Spinal cord (tissue), 10 donors: ENCODE measurements around the gene LRRC18. TPM values are rescaled to one million over a fixed set of nuclear protein-coding genes. Genes with fewer than 3 reads are reported as not detected.

Source experiments
- DNase-seq, 6 donors: peaks; one replicate each; pipeline versions ENCODE4 v3.0.0 to v3.0.0-alpha.2; 2013 to 2015; ENCODE audit warnings: low spot score in 6 of 6, low read depth in 4 of 6
- H3K27ac ChIP-seq: one replicate; pipeline ENCODE4 v1.5.1; 2013; ENCODE audit warnings: low read depth, low read length, control low read depth
- H3K27me3 ChIP-seq: one replicate; pipeline ENCODE4 v1.6.1; 2013; ENCODE audit warnings: low read length; ENCODE audit not compliant: control insufficient read depth, insufficient read depth
- H3K36me3 ChIP-seq: one replicate; pipeline ENCODE4 v1.6.1; 2013; ENCODE audit warnings: low read length; ENCODE audit not compliant: control insufficient read depth, insufficient read depth
- H3K4me1 ChIP-seq: one replicate; pipeline ENCODE4 v1.6.1; 2013; ENCODE audit warnings: low read length; ENCODE audit not compliant: control insufficient read depth, insufficient read depth
- H3K4me3 ChIP-seq: one replicate; pipeline ENCODE4 v1.5.1; 2013; ENCODE audit warnings: low read depth, low read length, control low read depth
- H3K9me3 ChIP-seq: one replicate; pipeline ENCODE4 v1.6.1; 2013; ENCODE audit warnings: low read length; ENCODE audit not compliant: control insufficient read depth, insufficient read depth
- WGBS: methylation state at CpG from one replicate; pipeline ENCODE4 v1.1.5; 2013; ENCODE audit warnings: missing lambda C conversion rate; ENCODE audit not compliant: insufficient coverage; 5-methylcytosine and 5-hydroxymethylcytosine counted together
- polyA plus RNA-seq, 2 donors: library from polyadenylated mRNA; unstranded; fragments of 120-200 nt; gene quantifications; one replicate each; pipeline ENCODE4 v1.2.1, GENCODE V29; 2013; ENCODE audit not compliant: insufficient read length in 2 of 2
- total RNA-seq, 2 donors: library from RNA; depleted of rRNA in 1 of 2; stranded (reverse); fragments of 120-200 nt in 1 of 2; fragments of >200 nt in 1 of 2; gene quantifications; one replicate each; pipeline versions ENCODE4 v1.2.3 to v1.2.4, GENCODE V29; 2013 to 2014
- donor health status: healthy.

LRRC18 gene
- total and polyA plus RNA-seq, 4 donors: 0.62 to 1.2 (median 1.0) TPM; not detected in 1

- Histone ChIP-seq H3K27me3 (no peaks in the 10 kb centered on the region), H3K36me3 (no peaks in the 10 kb centered on the region), H3K4me3 (no peak overlapping the region), H3K4me1 (peaks cover 8% of the 10 kb centered on the region), H3K27ac (no peak overlapping the region), H3K9me3 (no peaks in the 10 kb centered on the region)
- DNase-seq: no peak
- WGBS: no CpG with 5 or more reads among the region's 6 CpGs
Observed at GRCh38 chr10:48938990-48939536, 577 bp downstream of the LRRC18 start.

- 85% methylated on average over 2 of the region's 2 CpGs for WGBS
- no peak for DNase-seq
- Histone ChIP-seq H3K36me3 (no peaks in the 10 kb centered on the region), H3K4me1 (peaks cover 8% of the 10 kb centered on the region), H3K27me3 (no peaks in the 10 kb centered on the region), H3K4me3 (no peak overlapping the region), H3K27ac (no peak overlapping the region), H3K9me3 (no peaks in the 10 kb centered on the region)
Observed at GRCh38 chr10:48938281-48938680, 1.4 kb downstream of the LRRC18 start.

GRCh38 chr10:48937796-48938195 is 1.8 kb downstream of the LRRC18 start:
- H3K4me1 ChIP-seq: peaks cover 8% of the 10 kb centered on the region
- no peaks in the 10 kb centered on the region for H3K9me3 ChIP-seq
- H3K36me3 ChIP-seq: no peaks in the 10 kb centered on the region
- no peak overlapping the region for H3K27ac ChIP-seq
- H3K4me3 ChIP-seq: no peak overlapping the region
- no peak for DNase-seq
- no peaks in the 10 kb centered on the region for H3K27me3 ChIP-seq
- WGBS: 92% methylated on average over 3 of the region's 3 CpGs

- Histone ChIP-seq H3K36me3 (no peaks in the 10 kb centered on the region), H3K4me3 (no peak overlapping the region)
- DNase-seq: peak in 1 of 6 donors; percentile 70
Observed at GRCh38 chr10:48935577-48935976, 4.1 kb downstream of the LRRC18 start.

GRCh38 chr10:48934672-48935501 is 4.8 kb downstream of the LRRC18 start:
- DNase-seq: peak in 2 of 6 donors; percentile 40 to 58
- Histone ChIP-seq H3K36me3 (no peaks in the 10 kb centered on the region), H3K27ac (no peak overlapping the region), H3K27me3 (no peaks in the 10 kb centered on the region), H3K4me1 (peaks cover 8% of the 10 kb centered on the region), H3K9me3 (no peaks in the 10 kb centered on the region), H3K4me3 (no peak overlapping the region)
- WGBS: 39% methylated on average over 18 of the region's 18 CpGs

More at GRCh38 chr10:48935577-48935976, 4.1 kb downstream of the LRRC18 start:
- Histone ChIP-seq H3K27me3 (no peaks in the 10 kb centered on the region), H3K4me1 (peaks cover 8% of the 10 kb centered on the region), H3K27ac (no peak overlapping the region), H3K9me3 (no peaks in the 10 kb centered on the region)

GRCh38 chr10:48932831-48933664 is 6.6 kb downstream of the LRRC18 start:
- no peaks in the 10 kb centered on the region for H3K27me3 ChIP-seq
- no peak for DNase-seq
- peaks cover 8% of the 10 kb centered on the region for H3K4me1 ChIP-seq
- H3K9me3 ChIP-seq: no peaks in the 10 kb centered on the region
- no peaks in the 10 kb centered on the region for H3K36me3 ChIP-seq
- 95% methylated on average over 7 of the region's 7 CpGs for whole genome bisulfite sequencing
- H3K27ac ChIP-seq: no peak overlapping the region
- H3K4me3 ChIP-seq: no peak overlapping the region

GRCh38 chr10:48931188-48931587 is 8.5 kb downstream of the LRRC18 start:
- H3K27me3 ChIP-seq: no peaks in the 10 kb centered on the region
- no peak for DNase-seq
- H3K4me3 ChIP-seq: no peak overlapping the region
- H3K9me3 ChIP-seq: no peaks in the 10 kb centered on the region
- peaks cover 13% of the 10 kb centered on the region for H3K4me1 ChIP-seq
- no peaks in the 10 kb centered on the region for H3K36me3 ChIP-seq
- WGBS: 43% methylated on average over 1 of the region's 4 CpGs
- no peak overlapping the region for H3K27ac ChIP-seq

GRCh38 chr10:48929413-48929990 is 10.1 kb downstream of the LRRC18 start:
- no peak overlapping the region for H3K27ac ChIP-seq
- H3K9me3 ChIP-seq: no peaks in the 10 kb centered on the region
- no peak for DNase-seq
- H3K27me3 ChIP-seq: no peaks in the 10 kb centered on the region
- H3K4me3 ChIP-seq: no peak overlapping the region
- peaks cover 6% of the 10 kb centered on the region for H3K4me1 ChIP-seq
- H3K36me3 ChIP-seq: no peaks in the 10 kb centered on the region
- WGBS: 70% methylated on average over 5 of the region's 5 CpGs

- Histone ChIP-seq H3K4me3 (no peak overlapping the region), H3K36me3 (no peaks in the 10 kb centered on the region), H3K9me3 (no peaks in the 10 kb centered on the region), H3K4me1 (peaks cover 10% of the 10 kb centered on the region), H3K27me3 (no peaks in the 10 kb centered on the region), H3K27ac (no peak overlapping the region)
- 74% methylated on average over 9 of the region's 13 CpGs for WGBS
- no peak for DNase-seq
Observed at GRCh38 chr10:48926764-48927540, 12.7 kb downstream of the LRRC18 start.
